Bronchial epithelial cell (primary cell): Measurements from ENCODE around the gene NADSYN1. TPM values are rescaled to one million over a fixed set of nuclear protein-coding genes. Genes with fewer than 3 reads are reported as not detected.
"Not testable (repeated sequence)": the region's sequence is repeated elsewhere in the genome, so short reads cannot be mapped to it uniquely, and the experiment has no call there.

Experiments
- DNase-seq: peaks from one replicate; pipeline ENCODE4 v3.0.0-alpha.2; 2010; ENCODE audit warnings: low read depth
- FAIRE-seq: peaks from 2 replicates; lab custom pipeline; 2011; peaks lifted over from hg19 to GRCh38; lab: Jason Lieb, UNC
- H3K27me3 ChIP-seq: 2 replicates; pipeline ENCODE4 v1.5.1; 2011; ENCODE audit warnings: low read length; ENCODE audit not compliant: control insufficient read depth, insufficient read depth
- H3K36me3 ChIP-seq: 2 replicates; pipeline ENCODE4 v1.5.1; 2011; ENCODE audit warnings: low read length; ENCODE audit not compliant: control insufficient read depth, insufficient read depth
- H3K4me3 ChIP-seq: 2 replicates; pipeline ENCODE4 v1.5.1; 2011; ENCODE audit warnings: mild to moderate bottlenecking, low read depth, low read length, control low read depth
- total RNA-seq: library from RNA; depleted of rRNA; stranded (reverse); fragments of >200 nt; gene quantifications from 2 replicates; pipeline ENCODE4 v1.2.1, GENCODE V29; 2014
- TF ChIP-seq, protein P1 (sequence below): IDR thresholded peaks from 2 replicates; pipeline ENCODE4 v1.5.1; 2011; ENCODE audit warnings: mild to moderate bottlenecking, moderate library complexity, low read length, control low read depth, inconsistent platforms; ENCODE audit not compliant: insufficient read depth, severe bottlenecking

NADSYN1 gene
- total RNA-seq, 1 donor from 2014 or later, result 69.8 TPM

DNA sequence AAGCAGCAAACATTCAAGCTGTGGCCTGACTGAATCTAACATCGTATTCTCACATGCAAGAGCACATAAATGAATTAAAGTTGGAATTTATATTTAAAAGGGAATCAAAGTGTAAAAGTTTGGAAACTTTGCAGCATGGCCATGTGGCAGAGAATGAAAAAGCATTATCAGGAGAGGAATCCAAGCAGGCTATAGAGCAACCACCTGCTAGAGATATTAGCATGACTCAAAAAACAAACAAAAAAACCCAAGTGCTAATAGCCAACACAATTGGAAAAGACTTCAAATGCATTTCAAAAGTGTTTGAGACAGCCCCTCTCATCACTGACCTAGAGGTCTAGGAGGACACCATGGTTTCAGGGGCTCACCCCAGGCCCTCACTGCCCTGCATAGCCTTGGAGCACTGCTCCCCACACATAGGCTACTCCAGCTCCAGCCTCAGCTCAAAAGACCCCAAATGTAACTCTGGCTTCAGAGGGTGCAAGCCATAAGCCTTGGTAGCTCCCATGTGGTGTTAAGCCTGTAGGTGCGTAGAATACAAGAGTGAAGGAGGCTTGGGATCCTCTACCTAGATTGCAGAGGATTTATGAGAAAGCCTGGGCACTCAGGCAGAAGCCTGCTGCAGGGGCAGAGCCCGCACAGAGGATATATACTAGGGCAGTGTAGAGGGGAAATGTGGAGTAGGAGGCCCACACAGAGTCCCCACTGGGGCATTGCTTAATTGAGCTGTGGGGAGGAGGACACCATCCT is 72.4 kb downstream of the NADSYN1 start:
- DNase-seq (no peak), FAIRE-seq (no peak)
- TF ChIP-seq, protein P1, sequence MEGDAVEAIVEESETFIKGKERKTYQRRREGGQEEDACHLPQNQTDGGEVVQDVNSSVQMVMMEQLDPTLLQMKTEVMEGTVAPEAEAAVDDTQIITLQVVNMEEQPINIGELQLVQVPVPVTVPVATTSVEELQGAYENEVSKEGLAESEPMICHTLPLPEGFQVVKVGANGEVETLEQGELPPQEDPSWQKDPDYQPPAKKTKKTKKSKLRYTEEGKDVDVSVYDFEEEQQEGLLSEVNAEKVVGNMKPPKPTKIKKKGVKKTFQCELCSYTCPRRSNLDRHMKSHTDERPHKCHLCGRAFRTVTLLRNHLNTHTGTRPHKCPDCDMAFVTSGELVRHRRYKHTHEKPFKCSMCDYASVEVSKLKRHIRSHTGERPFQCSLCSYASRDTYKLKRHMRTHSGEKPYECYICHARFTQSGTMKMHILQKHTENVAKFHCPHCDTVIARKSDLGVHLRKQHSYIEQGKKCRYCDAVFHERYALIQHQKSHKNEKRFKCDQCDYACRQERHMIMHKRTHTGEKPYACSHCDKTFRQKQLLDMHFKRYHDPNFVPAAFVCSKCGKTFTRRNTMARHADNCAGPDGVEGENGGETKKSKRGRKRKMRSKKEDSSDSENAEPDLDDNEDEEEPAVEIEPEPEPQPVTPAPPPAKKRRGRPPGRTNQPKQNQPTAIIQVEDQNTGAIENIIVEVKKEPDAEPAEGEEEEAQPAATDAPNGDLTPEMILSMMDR, result no peak
- H3K27me3 ChIP-seq, result no peaks in the 10 kb centered on the region
- H3K36me3 ChIP-seq, result no peaks in the 10 kb centered on the region
- H3K4me3 ChIP-seq, result no peak overlapping the region

DNA sequence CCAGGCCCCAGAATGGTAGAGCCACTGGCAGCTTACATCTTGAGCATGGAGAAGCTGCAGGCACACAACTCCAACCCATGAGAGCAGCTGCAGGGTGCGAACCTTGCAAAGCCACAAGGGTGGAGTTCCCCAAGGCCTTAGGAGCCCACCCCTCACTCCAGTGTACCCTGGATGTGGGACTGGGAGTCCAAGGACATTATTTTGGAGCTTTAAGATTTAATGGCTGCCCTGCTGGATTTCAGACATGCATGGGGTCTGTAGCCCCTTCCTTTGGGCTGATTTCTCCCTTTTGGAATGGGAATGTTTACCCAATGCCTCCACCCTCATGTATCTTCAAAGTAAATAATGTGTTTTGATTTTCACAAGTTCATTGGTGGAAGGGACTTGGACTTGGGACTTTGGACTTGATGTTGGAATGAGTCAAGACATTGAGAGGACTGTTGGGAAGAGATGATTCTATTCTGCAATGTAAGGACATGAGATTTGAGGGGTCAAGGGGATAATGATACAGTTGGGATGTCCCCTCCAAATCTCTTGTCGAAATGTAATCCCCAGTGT is 73.0 kb downstream of the NADSYN1 start:
- Histone ChIP-seq H3K4me3 (no peak overlapping the region), H3K36me3 (no peaks in the 10 kb centered on the region), H3K27me3 (no peaks in the 10 kb centered on the region)
- no peak for FAIRE-seq
- no peak for DNase-seq
- TF ChIP-seq, protein P1, result no peak

DNA sequence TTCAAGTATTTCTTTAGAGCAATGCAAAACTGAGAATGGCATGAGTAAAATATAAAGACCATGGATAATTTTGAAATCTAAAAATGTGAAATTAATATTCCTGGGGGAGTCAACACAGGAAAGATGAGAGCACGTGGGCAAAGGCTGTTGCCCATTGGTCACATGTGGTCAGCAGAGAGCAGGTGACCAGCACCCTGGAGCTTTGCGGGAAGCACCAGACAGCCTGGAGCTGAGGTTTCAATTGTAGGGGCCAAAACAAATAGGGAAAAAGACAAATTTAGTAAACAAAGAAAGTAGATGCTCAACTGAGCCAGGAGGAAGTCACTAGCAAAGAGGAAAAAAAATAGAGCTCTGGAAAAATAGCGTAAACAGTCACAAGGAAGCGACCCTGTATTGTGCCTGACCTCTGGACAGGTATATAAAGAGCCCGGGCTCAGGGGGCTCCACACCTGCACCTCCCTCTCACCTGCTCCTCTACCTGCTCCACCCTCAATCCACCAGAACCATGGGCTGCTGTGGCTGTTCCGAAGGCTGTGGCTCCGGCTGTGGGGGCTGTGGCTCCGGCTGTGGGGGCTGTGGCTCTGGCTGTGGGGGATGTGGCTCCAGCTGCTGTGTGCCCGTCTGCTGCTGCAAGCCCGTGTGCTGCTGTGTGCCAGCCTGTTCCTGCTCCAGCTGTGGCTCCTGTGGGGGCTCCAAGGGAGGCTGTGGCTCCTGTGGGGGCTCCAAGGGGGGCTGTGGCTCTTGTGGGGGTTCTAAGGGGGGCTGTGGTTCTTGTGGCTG is 74.0 kb downstream of the NADSYN1 start, which contains the start of gene KRTAP5-7:
Gene KRTAP5-7, plus strand, starts transcription at position 472 of the 780 bp plus-strand sequence. Its CDS starts 34 bp downstream, at position 506.
- DNase-seq, FAIRE-seq, H3K27me3 ChIP-seq: not testable (repeated sequence)

DNA sequence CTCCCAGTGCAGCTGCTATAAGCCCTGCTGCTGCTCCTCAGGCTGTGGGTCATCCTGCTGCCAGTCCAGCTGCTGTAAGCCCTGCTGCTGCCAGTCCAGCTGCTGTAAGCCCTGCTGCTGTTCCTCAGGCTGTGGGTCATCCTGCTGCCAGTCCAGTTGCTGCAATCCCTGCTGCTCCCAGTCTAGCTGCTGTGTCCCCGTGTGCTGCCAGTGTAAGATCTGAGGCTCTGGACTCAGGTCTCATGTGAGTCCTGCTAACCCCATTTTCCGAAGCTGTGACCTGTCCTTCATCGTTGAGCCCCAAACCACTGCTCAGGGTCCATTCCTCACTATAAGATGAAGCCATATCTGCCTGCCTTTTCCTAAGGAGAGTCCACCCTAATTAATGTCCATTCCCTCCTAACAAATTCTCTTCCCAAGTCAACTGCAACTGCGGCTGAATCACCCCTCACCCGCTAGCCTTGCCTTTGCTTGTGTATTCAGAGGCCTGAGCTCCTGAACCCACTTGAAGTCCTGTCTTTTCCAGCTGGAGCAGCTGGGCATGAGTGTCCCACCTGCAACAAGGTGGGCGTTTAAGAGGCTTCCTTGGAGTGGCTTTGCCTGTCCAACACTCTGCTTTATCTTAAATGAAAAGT is 74.7 kb downstream of the NADSYN1 start:
- no peak for FAIRE-seq
- H3K36me3 ChIP-seq, result no peaks in the 10 kb centered on the region
- no peak overlapping the region for H3K4me3 ChIP-seq
- H3K27me3 ChIP-seq, result no peaks in the 10 kb centered on the region
- no peak for DNase-seq
- TF ChIP-seq, protein P1, result no peak

More for the DNA sequence above, 74.0 kb downstream of the NADSYN1 start, which contains the start of gene KRTAP5-7:
- not testable (repeated sequence) for H3K4me3 ChIP-seq, H3K36me3 ChIP-seq

DNA sequence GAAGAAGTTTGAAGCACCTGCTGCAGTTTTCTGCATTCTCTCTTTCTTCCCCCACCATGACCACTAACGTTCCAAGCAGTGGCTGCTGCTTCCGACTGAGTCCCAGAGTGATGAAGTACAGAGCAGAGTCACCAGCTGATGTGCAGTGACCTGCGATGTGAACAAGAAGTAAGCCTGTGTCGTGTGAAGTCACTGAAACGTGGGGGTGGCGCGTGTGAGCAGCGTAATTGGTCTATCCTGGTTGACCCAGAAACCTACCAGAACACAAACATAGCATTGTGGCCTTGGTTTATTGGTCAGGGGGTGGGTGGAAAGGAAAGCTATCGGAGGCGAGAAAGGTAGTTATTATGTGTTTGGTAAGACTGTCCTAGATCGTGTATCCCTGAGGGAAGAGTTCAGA is 77.6 kb downstream of the NADSYN1 start:
- no peak overlapping the region for H3K4me3 ChIP-seq
- FAIRE-seq, result no peak
- TF ChIP-seq, protein P1, result no peak
- H3K27me3 ChIP-seq, result no peaks in the 10 kb centered on the region
- no peaks in the 10 kb centered on the region for H3K36me3 ChIP-seq
- no peak for DNase-seq
